GM18511 (cell line): ENCODE measurements around the gene MRPL55.

Source experiments
- ATAC-seq: cut with Tn5 transposase; IDR thresholded peaks from one replicate; pipeline ENCODE4 v1.9.1; 2021; ENCODE audit warnings: mild to moderate bottlenecking, moderate library complexity; ENCODE audit not compliant: unreplicated experiment

Gene MRPL55

GRCh38 chr1:228073857-228074545 lies 35.1 kb downstream of the MRPL55 start:
- ATAC-seq = no peak

GRCh38 chr1:228073061-228073856 lies 35.8 kb downstream of the MRPL55 start:
- no peak for ATAC-seq

GRCh38 chr1:228072658-228073043 lies 36.4 kb downstream of the MRPL55 start:
- ATAC-seq = no peak

GRCh38 chr1:228071839-228072657 lies 37.1 kb downstream of the MRPL55 start:
- ATAC-seq = no peak

- ATAC-seq = no peak
Observed at GRCh38 chr1:228070851-228071250, 38.2 kb downstream of the MRPL55 start.

GRCh38 chr1:228070173-228070572 lies 38.9 kb downstream of the MRPL55 start:
- ATAC-seq = no peak

GRCh38 chr1:228068359-228068758 lies 40.7 kb downstream of the MRPL55 start:
- no peak for ATAC-seq

GRCh38 chr1:228066891-228067654 lies 42.0 kb downstream of the MRPL55 start:
- ATAC-seq = no peak

- ATAC-seq = no peak
Observed at GRCh38 chr1:228066416-228066815, 42.7 kb downstream of the MRPL55 start.

- no peak for ATAC-seq
Observed at GRCh38 chr1:228065543-228066347, 43.4 kb downstream of the MRPL55 start.

GRCh38 chr1:228064741-228065542 lies 44.2 kb downstream of the MRPL55 start:
- no peak for ATAC-seq

GRCh38 chr1:228064296-228064695 lies 44.8 kb downstream of the MRPL55 start:
- ATAC-seq = no peak

GRCh38 chr1:228063251-228064191 lies 45.6 kb downstream of the MRPL55 start:
- ATAC-seq = no peak

- no peak for ATAC-seq
Observed at GRCh38 chr1:228062812-228063211, 46.3 kb downstream of the MRPL55 start.

- ATAC-seq = no peak
Observed at GRCh38 chr1:228062085-228062791, 46.9 kb downstream of the MRPL55 start.

GRCh38 chr1:228061411-228062084 lies 47.6 kb downstream of the MRPL55 start:
- no peak for ATAC-seq
